SK-N-SH (cell line): ENCODE results near the gene MPIG6B. TPM values are rescaled to one million over a fixed set of nuclear protein-coding genes. Genes with fewer than 3 reads are reported as not detected.

Source experiments
- CTCF ChIA-PET: fragments of 300-600, 350-600 bp; formaldehyde crosslinking; extraction: SDS; loops from one replicate; lab custom pipeline; 2021; lab: Yijun Ruan, JAX
- POLR2A ChIA-PET: fragments of 350-600 bp; sonication (Branson Sonifier 250); formaldehyde crosslinking; extraction: SDS; loops from one replicate; lab custom pipeline; 2020; ENCODE audit warnings: antibody characterized with exemption, inconsistent platforms; lab: Yijun Ruan, JAX
- DNase-seq: peaks from one replicate; pipeline ENCODE4 v3.0.0; 2012
- H2AFZ ChIP-seq: fragments of 200-600 bp; sonication (generic); 2 replicates; pipeline ENCODE4 v1.8.1; 2016; ENCODE audit warnings: antibody characterized with exemption, mild to moderate bottlenecking, low read depth
- H3F3A ChIP-seq: fragments of 200-600 bp; sonication (generic); replicated peaks from 2 replicates; pipeline ENCODE3; 2016; ENCODE audit warnings: antibody characterized with exemption, mild to moderate bottlenecking; ENCODE audit not compliant: insufficient read depth
- H3K27ac ChIP-seq, 2 experiments: fragments of 200-500 bp in 1 of 2; fragments of 200-600 bp in 1 of 2; sonication (Bioruptor generic) in 1 of 2; sonication (generic), shearing (Covaris generic) in 1 of 2; 2 replicates each; pipeline versions ENCODE4 v1.5.1 to v1.6.1; 2014 to 2016; ENCODE audit warnings: low read depth in 2 of 2, inconsistent platforms in 1 of 2, low read length in 1 of 2, mild to moderate bottlenecking in 1 of 2, mixed read lengths in 1 of 2
- H3K27me3 ChIP-seq: fragments of 200-600 bp; sonication (generic), shearing (Covaris generic); 2 replicates; pipeline ENCODE4 v1.6.1; 2016; ENCODE audit warnings: mixed run types; ENCODE audit not compliant: insufficient read depth
- H3K36me3 ChIP-seq, 2 experiments: fragments of 200-500 bp in 1 of 2; fragments of 200-600 bp in 1 of 2; sonication (Bioruptor generic) in 1 of 2; sonication (generic) in 1 of 2; replicated peaks in 1 of 2; 2 replicates each; pipeline versions ENCODE3 to v1.5.1; 2014 to 2016; ENCODE audit warnings: low read length in 1 of 2, mild to moderate bottlenecking in 1 of 2; ENCODE audit not compliant: insufficient read depth in 2 of 2, control insufficient read depth in 1 of 2
- H3K4me1 ChIP-seq, 2 experiments: fragments of 200-500 bp in 1 of 2; fragments of 200-600 bp in 1 of 2; sonication (Bioruptor generic) in 1 of 2; sonication (generic), shearing (Covaris generic) in 1 of 2; 2 replicates each; pipeline versions ENCODE4 v1.5.1 to v1.6.1; 2014 to 2016; ENCODE audit warnings: low read depth in 1 of 2, low read length in 1 of 2, mixed run types in 1 of 2; ENCODE audit not compliant: insufficient read depth in 2 of 2, control insufficient read depth in 1 of 2
- H3K4me2 ChIP-seq: fragments of 200-600 bp; sonication (generic), shearing (Covaris generic); 2 replicates; pipeline ENCODE4 v1.6.1; 2017; ENCODE audit warnings: mixed run types
- H3K4me3 ChIP-seq, 2 experiments: fragments of 200-500 bp in 1 of 2; fragments of 200-600 bp in 1 of 2; sonication (Bioruptor generic) in 1 of 2; sonication (generic), shearing (Covaris generic) in 1 of 2; 2 replicates each; pipeline versions ENCODE4 v1.5.1 to v1.8.1; 2014 to 2016; ENCODE audit warnings: low read depth in 2 of 2, inconsistent platforms in 1 of 2, low read length in 1 of 2, mild to moderate bottlenecking in 1 of 2, mixed read lengths in 1 of 2, moderate library complexity in 1 of 2
- H3K79me2 ChIP-seq: fragments of 200-600 bp; sonication (generic); 2 replicates; pipeline ENCODE4 v1.8.1; 2017; ENCODE audit warnings: mild to moderate bottlenecking; ENCODE audit not compliant: insufficient read depth
- H3K9ac ChIP-seq: fragments of 200-600 bp; sonication (generic); 2 replicates; pipeline ENCODE4 v1.6.1; 2017; ENCODE audit warnings: mixed run types
- H3K9me2 ChIP-seq: fragments of 200-600 bp; sonication (generic); 2 replicates; pipeline ENCODE4 v1.6.1; 2017; ENCODE audit warnings: mixed run types
- H3K9me3 ChIP-seq: fragments of 200-600 bp; sonication (generic); 2 replicates; pipeline ENCODE4 v1.6.1; 2017; ENCODE audit warnings: mixed run types, mild to moderate bottlenecking, moderate library complexity
- H4K20me1 ChIP-seq: fragments of 200-600 bp; sonication (generic); 2 replicates; pipeline ENCODE4 v1.6.1; 2017; ENCODE audit warnings: mild to moderate bottlenecking, mixed run types; ENCODE audit not compliant: insufficient read depth
- CHD2 ChIP-seq: fragments of 150-350 bp; IDR thresholded peaks from 2 replicates; pipeline ENCODE4 v1.6.1; 2018; ENCODE audit warnings: low read length; ENCODE audit not compliant: partially characterized antibody
- ELF1 ChIP-seq: IDR thresholded peaks from 2 replicates; pipeline ENCODE4 v1.4.0; 2012
- EP300 ChIP-seq, 2 experiments: IDR thresholded peaks; 2 replicates each; pipeline versions ENCODE4 v1.4.0 to v1.6.1; 2012; ENCODE audit warnings: borderline replicate concordance in 1 of 2, low read depth in 1 of 2, low read length in 1 of 2
- FOSL2 ChIP-seq: IDR thresholded peaks from 2 replicates; pipeline ENCODE4 v1.4.0; 2012; ENCODE audit warnings: low read depth, mild to moderate bottlenecking, moderate library complexity, borderline replicate concordance
- JUND ChIP-seq: IDR thresholded peaks from 2 replicates; pipeline ENCODE4 v1.4.0; 2012
- NRF1 ChIP-seq: IDR thresholded peaks from 2 replicates; pipeline ENCODE4 v1.6.1; 2012; ENCODE audit warnings: low read depth, mild to moderate bottlenecking, low read length
- POLR2AphosphoS5 ChIP-seq: IDR thresholded peaks from 2 replicates; pipeline ENCODE4 v1.6.1; 2012; ENCODE audit warnings: low read depth, low read length
- RAD21 ChIP-seq: IDR thresholded peaks from 2 replicates; pipeline ENCODE4 v1.6.1; 2012; ENCODE audit warnings: mild to moderate bottlenecking, low read length
- RCOR1 ChIP-seq: fragments of 150-350 bp; IDR thresholded peaks from 2 replicates; pipeline ENCODE4 v1.6.1; 2017; ENCODE audit warnings: antibody characterized with exemption, low read length
- RFX5 ChIP-seq: IDR thresholded peaks from 2 replicates; pipeline ENCODE4 v1.6.1; 2012; ENCODE audit warnings: mild to moderate bottlenecking, improper control_type of control experiment, low read length
- SIN3A ChIP-seq: IDR thresholded peaks from 2 replicates; pipeline ENCODE4 v1.6.1; 2012; ENCODE audit warnings: low read depth, mild to moderate bottlenecking, low read length, moderate library complexity, borderline replicate concordance
- SMC3 ChIP-seq: IDR thresholded peaks from 2 replicates; pipeline ENCODE4 v1.6.1; 2012; ENCODE audit warnings: low read depth, low read length, improper control_type of control experiment
- YY1 ChIP-seq: IDR thresholded peaks from 2 replicates; pipeline ENCODE4 v1.4.0; 2012; ENCODE audit warnings: low read depth, mild to moderate bottlenecking
- WGBS: methylation state at CpG from one replicate; pipeline ENCODE4 v1.1.6; 2017; ENCODE audit warnings: low lambda C conversion rate; 5-methylcytosine and 5-hydroxymethylcytosine counted together
- polyA plus RNA-seq, 3 experiments: library from polyadenylated mRNA; depleted of rRNA; stranded (reverse); fragments of >200 nt; gene quantifications; 2 replicates each; pipeline ENCODE4 v1.2.3, GENCODE V29; 2012
- TF ChIP-seq, protein P1 (sequence below): IDR thresholded peaks from 2 replicates; pipeline ENCODE4 v1.4.0; 2012; ENCODE audit warnings: low read depth
- TF ChIP-seq, protein P2 (sequence below): IDR thresholded peaks from 2 replicates; pipeline ENCODE4 v1.6.1; 2012; ENCODE audit warnings: mild to moderate bottlenecking, low read depth, low read length, moderate library complexity
- TF ChIP-seq, protein P3 (sequence below): IDR thresholded peaks from 2 replicates; pipeline ENCODE4 v1.4.0; 2012; ENCODE audit warnings: low read depth, borderline replicate concordance
- TF ChIP-seq, protein P4 (sequence below): fragments of 150-350 bp; IDR thresholded peaks from 2 replicates; pipeline ENCODE4 v1.6.1; 2016; ENCODE audit warnings: mild to moderate bottlenecking, low read depth, low read length

MPIG6B gene
- polyA plus RNA-seq, 1 of the 3 experiments (the other 2 are of a cell fraction), result not detected

DNA sequence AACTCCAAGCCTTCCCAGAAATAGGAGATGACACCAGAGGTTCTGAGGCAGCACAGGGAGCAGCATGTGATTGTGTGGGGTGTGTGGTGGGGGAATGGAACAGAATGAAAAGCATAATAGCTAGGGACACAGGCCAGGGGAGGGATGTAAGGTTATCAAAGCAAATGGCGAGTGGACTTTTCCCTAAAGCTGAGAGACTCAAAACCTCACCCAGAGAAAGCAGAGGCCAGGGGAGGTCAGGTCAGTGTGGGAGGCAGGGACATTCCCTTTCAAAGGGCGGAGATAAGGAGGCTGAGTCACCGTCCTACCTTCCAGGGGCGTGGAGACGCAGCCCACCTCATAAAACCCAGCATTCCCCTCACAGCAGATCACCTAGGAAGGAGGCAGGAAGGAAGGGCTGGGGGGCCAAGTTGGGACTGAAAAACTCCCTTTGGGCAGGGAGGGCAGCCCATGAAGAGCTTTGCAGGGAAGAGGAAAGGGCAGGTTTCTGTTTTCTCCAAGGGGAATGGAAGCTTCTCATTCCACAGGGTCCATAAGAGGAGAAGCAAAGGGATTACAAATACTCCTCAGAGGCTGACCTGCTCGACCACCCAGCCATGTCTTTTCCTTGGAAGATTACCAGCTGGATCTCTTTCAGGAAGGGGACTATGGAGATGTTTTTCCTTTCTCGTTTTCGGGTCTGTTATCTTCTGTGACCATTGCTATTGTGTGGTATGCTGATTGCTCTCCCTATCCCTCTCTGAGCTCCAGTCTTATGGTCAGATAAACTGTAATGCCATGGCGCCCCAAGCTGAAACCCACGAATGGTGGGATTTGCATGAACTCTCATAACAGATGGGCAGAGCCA lies 32.7 kb upstream of the MPIG6B start:
- no peaks in the 10 kb centered on the region for H3K9me3 ChIP-seq
- ChIA-PET POLR2A (no interaction called here), CTCF (interaction anchor here (0.7 to 4.5 kb wide), 9 partner anchors 10 to 146 kb away, joined by 3 to 29 read pairs (median 5); partner anchors contain the start of genes C6orf47, LY6G5C and VARS1)
- H3F3A ChIP-seq, result no peaks in the 10 kb centered on the region
- H3K4me2 ChIP-seq, result no peak overlapping the region
- H3K9me2 ChIP-seq, result no peaks in the 10 kb centered on the region
- H3K4me3 ChIP-seq, result no peak overlapping the region
- no peak overlapping the region for H2AFZ ChIP-seq
- TF ChIP-seq SMC3 (no peak), FOSL2 (no peak), NRF1 (no peak), YY1 (no peak), RAD21 (no peak), CHD2 (no peak), SIN3A (no peak), RFX5 (no peak), JUND (no peak), POLR2AphosphoS5 (no peak), ELF1 (no peak), RCOR1 (no peak), EP300 (IDR thresholded peaks at IDR 0.05; ENCODE audit: borderline replicate concordance in 1 of 2, low read depth in 1 of 2, low read length in 1 of 2) (no peak)
- TF ChIP-seq, protein P1, sequence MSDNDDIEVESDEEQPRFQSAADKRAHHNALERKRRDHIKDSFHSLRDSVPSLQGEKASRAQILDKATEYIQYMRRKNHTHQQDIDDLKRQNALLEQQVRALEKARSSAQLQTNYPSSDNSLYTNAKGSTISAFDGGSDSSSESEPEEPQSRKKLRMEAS, result no peak
- TF ChIP-seq, protein P2, sequence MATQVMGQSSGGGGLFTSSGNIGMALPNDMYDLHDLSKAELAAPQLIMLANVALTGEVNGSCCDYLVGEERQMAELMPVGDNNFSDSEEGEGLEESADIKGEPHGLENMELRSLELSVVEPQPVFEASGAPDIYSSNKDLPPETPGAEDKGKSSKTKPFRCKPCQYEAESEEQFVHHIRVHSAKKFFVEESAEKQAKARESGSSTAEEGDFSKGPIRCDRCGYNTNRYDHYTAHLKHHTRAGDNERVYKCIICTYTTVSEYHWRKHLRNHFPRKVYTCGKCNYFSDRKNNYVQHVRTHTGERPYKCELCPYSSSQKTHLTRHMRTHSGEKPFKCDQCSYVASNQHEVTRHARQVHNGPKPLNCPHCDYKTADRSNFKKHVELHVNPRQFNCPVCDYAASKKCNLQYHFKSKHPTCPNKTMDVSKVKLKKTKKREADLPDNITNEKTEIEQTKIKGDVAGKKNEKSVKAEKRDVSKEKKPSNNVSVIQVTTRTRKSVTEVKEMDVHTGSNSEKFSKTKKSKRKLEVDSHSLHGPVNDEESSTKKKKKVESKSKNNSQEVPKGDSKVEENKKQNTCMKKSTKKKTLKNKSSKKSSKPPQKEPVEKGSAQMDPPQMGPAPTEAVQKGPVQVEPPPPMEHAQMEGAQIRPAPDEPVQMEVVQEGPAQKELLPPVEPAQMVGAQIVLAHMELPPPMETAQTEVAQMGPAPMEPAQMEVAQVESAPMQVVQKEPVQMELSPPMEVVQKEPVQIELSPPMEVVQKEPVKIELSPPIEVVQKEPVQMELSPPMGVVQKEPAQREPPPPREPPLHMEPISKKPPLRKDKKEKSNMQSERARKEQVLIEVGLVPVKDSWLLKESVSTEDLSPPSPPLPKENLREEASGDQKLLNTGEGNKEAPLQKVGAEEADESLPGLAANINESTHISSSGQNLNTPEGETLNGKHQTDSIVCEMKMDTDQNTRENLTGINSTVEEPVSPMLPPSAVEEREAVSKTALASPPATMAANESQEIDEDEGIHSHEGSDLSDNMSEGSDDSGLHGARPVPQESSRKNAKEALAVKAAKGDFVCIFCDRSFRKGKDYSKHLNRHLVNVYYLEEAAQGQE, result no peak
- TF ChIP-seq, protein P3, sequence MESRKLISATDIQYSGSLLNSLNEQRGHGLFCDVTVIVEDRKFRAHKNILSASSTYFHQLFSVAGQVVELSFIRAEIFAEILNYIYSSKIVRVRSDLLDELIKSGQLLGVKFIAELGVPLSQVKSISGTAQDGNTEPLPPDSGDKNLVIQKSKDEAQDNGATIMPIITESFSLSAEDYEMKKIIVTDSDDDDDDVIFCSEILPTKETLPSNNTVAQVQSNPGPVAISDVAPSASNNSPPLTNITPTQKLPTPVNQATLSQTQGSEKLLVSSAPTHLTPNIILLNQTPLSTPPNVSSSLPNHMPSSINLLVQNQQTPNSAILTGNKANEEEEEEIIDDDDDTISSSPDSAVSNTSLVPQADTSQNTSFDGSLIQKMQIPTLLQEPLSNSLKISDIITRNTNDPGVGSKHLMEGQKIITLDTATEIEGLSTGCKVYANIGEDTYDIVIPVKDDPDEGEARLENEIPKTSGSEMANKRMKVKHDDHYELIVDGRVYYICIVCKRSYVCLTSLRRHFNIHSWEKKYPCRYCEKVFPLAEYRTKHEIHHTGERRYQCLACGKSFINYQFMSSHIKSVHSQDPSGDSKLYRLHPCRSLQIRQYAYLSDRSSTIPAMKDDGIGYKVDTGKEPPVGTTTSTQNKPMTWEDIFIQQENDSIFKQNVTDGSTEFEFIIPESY, result no peak
- TF ChIP-seq, protein P4, sequence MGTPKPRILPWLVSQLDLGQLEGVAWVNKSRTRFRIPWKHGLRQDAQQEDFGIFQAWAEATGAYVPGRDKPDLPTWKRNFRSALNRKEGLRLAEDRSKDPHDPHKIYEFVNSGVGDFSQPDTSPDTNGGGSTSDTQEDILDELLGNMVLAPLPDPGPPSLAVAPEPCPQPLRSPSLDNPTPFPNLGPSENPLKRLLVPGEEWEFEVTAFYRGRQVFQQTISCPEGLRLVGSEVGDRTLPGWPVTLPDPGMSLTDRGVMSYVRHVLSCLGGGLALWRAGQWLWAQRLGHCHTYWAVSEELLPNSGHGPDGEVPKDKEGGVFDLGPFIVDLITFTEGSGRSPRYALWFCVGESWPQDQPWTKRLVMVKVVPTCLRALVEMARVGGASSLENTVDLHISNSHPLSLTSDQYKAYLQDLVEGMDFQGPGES, result no peak
- no peaks in the 10 kb centered on the region for H4K20me1 ChIP-seq
- 80% methylated on average over 10 of the region's 10 CpGs for WGBS
- H3K9ac ChIP-seq, result no peak overlapping the region
- H3K27ac ChIP-seq, result no peak overlapping the region
- H3K36me3 ChIP-seq, result peaks cover 18 to 56% of the 10 kb centered on the region in 2 experiments
- no peak for DNase-seq
- H3K4me1 ChIP-seq, result no peaks in the 10 kb centered on the region
- H3K79me2 ChIP-seq, result no peaks in the 10 kb centered on the region
- H3K27me3 ChIP-seq, result no peaks in the 10 kb centered on the region
